Effector memory CD4-positive, alpha-beta T cell (primary cell): ENCODE results near the gene RAP1B.

Experiments used
- DNase-seq, 3 donors: peaks; one replicate each; pipeline ENCODE4 v3.0.0-alpha.2; 2020
- H3K27ac ChIP-seq: 2 replicates; pipeline ENCODE4 v1.7.0; 2013; ENCODE audit warnings: mild to moderate bottlenecking, low read length, moderate library complexity; ENCODE audit not compliant: insufficient read depth, poor library complexity, severe bottlenecking
- H3K27me3 ChIP-seq: replicated peaks from 2 replicates; pipeline ENCODE4 v1.7.0; 2013; ENCODE audit warnings: mild to moderate bottlenecking, low read length; ENCODE audit not compliant: insufficient read depth, control insufficient read depth, poor library complexity, severe bottlenecking
- H3K36me3 ChIP-seq: 2 replicates; pipeline ENCODE4 v1.7.0; 2013; ENCODE audit warnings: mild to moderate bottlenecking, low read length, moderate library complexity; ENCODE audit not compliant: control insufficient read depth, insufficient read depth
- H3K4me1 ChIP-seq: 2 replicates; pipeline ENCODE4 v1.7.0; 2013; ENCODE audit warnings: low read length, mild to moderate bottlenecking; ENCODE audit not compliant: control insufficient read depth, insufficient read depth, poor library complexity, severe bottlenecking
- H3K4me3 ChIP-seq: 2 replicates; pipeline ENCODE4 v1.7.0; 2013; ENCODE audit warnings: low read length, low read depth, mild to moderate bottlenecking; ENCODE audit not compliant: insufficient read depth, poor library complexity, severe bottlenecking
- H3K9me3 ChIP-seq: 2 replicates; pipeline ENCODE4 v1.7.0; 2013; ENCODE audit warnings: mild to moderate bottlenecking, low read length, moderate library complexity; ENCODE audit not compliant: control insufficient read depth

Gene RAP1B

GRCh38 chr12:68580911-68581310 lies 29.8 kb upstream of the RAP1B start:
- Histone ChIP-seq H3K27me3 (no peaks in the 10 kb centered on the region), H3K4me3 (no peak overlapping the region), H3K36me3 (no peaks in the 10 kb centered on the region), H3K9me3 (no peaks in the 10 kb centered on the region), H3K27ac (no peak overlapping the region), H3K4me1 (peaks cover 8% of the 10 kb centered on the region)
- no peak for DNase-seq

GRCh38 chr12:68581926-68582325 lies 28.8 kb upstream of the RAP1B start:
- no peaks in the 10 kb centered on the region for H3K27me3 ChIP-seq
- DNase-seq: no peak
- no peaks in the 10 kb centered on the region for H3K9me3 ChIP-seq
- no peaks in the 10 kb centered on the region for H3K36me3 ChIP-seq
- H3K4me1 ChIP-seq: peaks cover 8% of the 10 kb centered on the region
- H3K4me3 ChIP-seq: no peak overlapping the region
- H3K27ac ChIP-seq: no peak overlapping the region

GRCh38 chr12:68585966-68586365 lies 24.7 kb upstream of the RAP1B start:
- no peaks in the 10 kb centered on the region for H3K27me3 ChIP-seq
- H3K4me3 ChIP-seq: no peak overlapping the region
- DNase-seq: no peak
- no peaks in the 10 kb centered on the region for H3K9me3 ChIP-seq
- H3K36me3 ChIP-seq: no peaks in the 10 kb centered on the region
- peaks cover 3% of the 10 kb centered on the region for H3K4me1 ChIP-seq
- H3K27ac ChIP-seq: no peak overlapping the region

- no peaks in the 10 kb centered on the region for H3K27me3 ChIP-seq
- H3K4me3 ChIP-seq: no peak overlapping the region
- DNase-seq: no peak
- no peaks in the 10 kb centered on the region for H3K9me3 ChIP-seq
- peaks cover 16% of the 10 kb centered on the region for H3K4me1 ChIP-seq
- no peak overlapping the region for H3K27ac ChIP-seq
- no peaks in the 10 kb centered on the region for H3K36me3 ChIP-seq
Measured at GRCh38 chr12:68587448-68587873, 23.2 kb upstream of the RAP1B start.

- no peak for DNase-seq
- Histone ChIP-seq H3K4me1 (peaks cover 19% of the 10 kb centered on the region), H3K9me3 (no peaks in the 10 kb centered on the region), H3K27ac (no peak overlapping the region), H3K27me3 (no peaks in the 10 kb centered on the region), H3K36me3 (no peaks in the 10 kb centered on the region), H3K4me3 (no peak overlapping the region)
Measured at GRCh38 chr12:68589194-68589593, 21.5 kb upstream of the RAP1B start.

- no peak overlapping the region for H3K4me3 ChIP-seq
- H3K9me3 ChIP-seq: no peaks in the 10 kb centered on the region
- DNase-seq: peak in 1 of 3 donors; percentile 21
- no peaks in the 10 kb centered on the region for H3K36me3 ChIP-seq
- no peaks in the 10 kb centered on the region for H3K27me3 ChIP-seq
- peak overlapping the region; percentile 44 for H3K27ac ChIP-seq
- peaks cover 19% of the 10 kb centered on the region for H3K4me1 ChIP-seq
Measured at GRCh38 chr12:68591734-68592418, 18.8 kb upstream of the RAP1B start.

- Histone ChIP-seq H3K27me3 (no peaks in the 10 kb centered on the region), H3K27ac (no peak overlapping the region), H3K36me3 (no peaks in the 10 kb centered on the region), H3K4me1 (peaks cover 21% of the 10 kb centered on the region), H3K4me3 (no peak overlapping the region), H3K9me3 (no peaks in the 10 kb centered on the region)
- no peak for DNase-seq
Measured at GRCh38 chr12:68595241-68595640, 15.5 kb upstream of the RAP1B start.

GRCh38 chr12:68601767-68602166 lies 8.9 kb upstream of the RAP1B start:
- no peak overlapping the region for H3K4me3 ChIP-seq
- H3K27me3 ChIP-seq: no peaks in the 10 kb centered on the region
- H3K4me1 ChIP-seq: peaks cover 2% of the 10 kb centered on the region
- no peaks in the 10 kb centered on the region for H3K36me3 ChIP-seq
- DNase-seq: no peak
- H3K9me3 ChIP-seq: no peaks in the 10 kb centered on the region
- H3K27ac ChIP-seq: no peak overlapping the region

GRCh38 chr12:68602720-68603119 lies 8.0 kb upstream of the RAP1B start:
- H3K27me3 ChIP-seq: no peaks in the 10 kb centered on the region
- H3K4me3 ChIP-seq: no peak overlapping the region
- H3K36me3 ChIP-seq: no peaks in the 10 kb centered on the region
- no peaks in the 10 kb centered on the region for H3K4me1 ChIP-seq
- DNase-seq: no peak
- no peaks in the 10 kb centered on the region for H3K9me3 ChIP-seq
- H3K27ac ChIP-seq: no peak overlapping the region

GRCh38 chr12:68608191-68608590 lies 2.5 kb upstream of the RAP1B start:
- H3K27ac ChIP-seq: no peak overlapping the region
- H3K4me1 ChIP-seq: no peaks in the 10 kb centered on the region
- no peaks in the 10 kb centered on the region for H3K36me3 ChIP-seq
- DNase-seq: no peak
- H3K4me3 ChIP-seq: no peak overlapping the region
- no peaks in the 10 kb centered on the region for H3K9me3 ChIP-seq
- no peaks in the 10 kb centered on the region for H3K27me3 ChIP-seq
